NCI-H524 (cell line): ENCODE data around the gene PAX2.
A peak's percentile ranks its signal among the peaks of the same experiment; 100 is the strongest.

Source experiments
- DNase-seq, 2 experiments: peaks; one replicate each; lab custom pipeline; 2025; lab: John Stamatoyannopoulos, UW

Gene PAX2

GRCh38 chr10:100814751-100815474 is 69.5 kb downstream of the PAX2 start:
- DNase-seq = no peak

GRCh38 chr10:100816671-100817070 is 71.3 kb downstream of the PAX2 start:
- peak in 1 of 2 experiments; percentile 36 for DNase-seq

GRCh38 chr10:100817268-100817839 is 72.0 kb downstream of the PAX2 start:
- DNase-seq = peak in 1 of 2 experiments; percentile 23

GRCh38 chr10:100819424-100819823 is 74.0 kb downstream of the PAX2 start:
- no peak for DNase-seq

GRCh38 chr10:100823194-100823593 is 77.8 kb downstream of the PAX2 start:
- no peak for DNase-seq

- peak in 1 of 2 experiments; percentile 5 for DNase-seq
Measured at GRCh38 chr10:100824886-100825285, 79.5 kb downstream of the PAX2 start.

GRCh38 chr10:100825325-100825875 is 80.0 kb downstream of the PAX2 start:
- DNase-seq = no peak

GRCh38 chr10:100826031-100826651 is 80.8 kb downstream of the PAX2 start:
- no peak for DNase-seq

- no peak for DNase-seq
Measured at GRCh38 chr10:100826661-100826982, 81.2 kb downstream of the PAX2 start.

- DNase-seq = peak in 1 of 2 experiments; percentile 31
Measured at GRCh38 chr10:100826983-100827818, 81.8 kb downstream of the PAX2 start.

- DNase-seq = peak in 1 of 2 experiments; percentile 24
Measured at GRCh38 chr10:100827819-100828737, 82.7 kb downstream of the PAX2 start.

- no peak for DNase-seq
Measured at GRCh38 chr10:100828738-100829096, 83.3 kb downstream of the PAX2 start.

- DNase-seq = no peak
Measured at GRCh38 chr10:100829097-100829870, 83.9 kb downstream of the PAX2 start.

GRCh38 chr10:100829933-100830727 is 84.7 kb downstream of the PAX2 start:
- DNase-seq = no peak

- DNase-seq = no peak
Measured at GRCh38 chr10:100830728-100831111, 85.3 kb downstream of the PAX2 start.

GRCh38 chr10:100831742-100832141 is 86.4 kb downstream of the PAX2 start:
- DNase-seq = no peak

GRCh38 chr10:100835810-100836209 is 90.4 kb downstream of the PAX2 start:
- no peak for DNase-seq

- peak in 1 of 2 experiments; percentile 34 for DNase-seq
Measured at GRCh38 chr10:100836891-100837290, 91.5 kb downstream of the PAX2 start.

GRCh38 chr10:100837300-100837699 is 91.9 kb downstream of the PAX2 start:
- DNase-seq = no peak

- no peak for DNase-seq
Measured at GRCh38 chr10:100838986-100839385, 93.6 kb downstream of the PAX2 start.
